Astrocyte of the cerebellum (primary cell): Measurements from ENCODE around the gene TRAM2.

Experiments used
- DNase-seq: peaks from one replicate; pipeline ENCODE4 v3.0.0-alpha.2; 2011; ENCODE audit warnings: low read depth
- H3K4me3 ChIP-seq: 2 replicates; pipeline ENCODE4 v1.5.1; 2011; ENCODE audit warnings: mild to moderate bottlenecking, low read depth, low read length, moderate library complexity
- CTCF ChIP-seq: IDR thresholded peaks from 2 replicates; pipeline ENCODE4 v1.5.1; 2012; ENCODE audit warnings: low read length, low read depth, moderate library complexity, mild to moderate bottlenecking; ENCODE audit errors: missing control alignments
- in situ Hi-C: cut with HindIII; loops from 2 replicates; pipeline ENCODE4 v1.10.0; 2017; ENCODE audit warnings: low sequenced_read_pairs

TRAM2 gene

GRCh38 chr6:52531396-52531795 lies 45.5 kb downstream of the TRAM2 start:
- DNase-seq, result no peak
- TF ChIP-seq CTCF, result no peak
- H3K4me3 ChIP-seq, result no peak overlapping the region
- in situ Hi-C loops, result no loop called here

- DNase-seq, result no peak
- no peak for TF ChIP-seq CTCF
- in situ Hi-C loops, result no loop called here
- no peak overlapping the region for H3K4me3 ChIP-seq
Measured at GRCh38 chr6:52530351-52530750, 46.5 kb downstream of the TRAM2 start.

- in situ Hi-C loops, result no loop called here
- TF ChIP-seq CTCF, result no peak
- no peak overlapping the region for H3K4me3 ChIP-seq
- DNase-seq, result no peak
Measured at GRCh38 chr6:52529311-52529710, 47.5 kb downstream of the TRAM2 start.

GRCh38 chr6:52527436-52527835 lies 49.4 kb downstream of the TRAM2 start:
- H3K4me3 ChIP-seq, result no peak overlapping the region
- TF ChIP-seq CTCF, result no peak
- no peak for DNase-seq
- in situ Hi-C loops, result no loop called here

- in situ Hi-C loops, result no loop called here
- H3K4me3 ChIP-seq, result no peak overlapping the region
- DNase-seq, result no peak
- no peak for TF ChIP-seq CTCF
Measured at GRCh38 chr6:52526634-52527033, 50.2 kb downstream of the TRAM2 start.

GRCh38 chr6:52524918-52525317 lies 51.9 kb downstream of the TRAM2 start:
- in situ Hi-C loops, result no loop called here
- TF ChIP-seq CTCF, result no peak
- DNase-seq, result no peak
- H3K4me3 ChIP-seq, result no peak overlapping the region
